ENCODE data around the gene SH3BP1.
A peak's percentile ranks its signal among the peaks of the same experiment; 100 is the strongest.

Gene SH3BP1

DNA sequence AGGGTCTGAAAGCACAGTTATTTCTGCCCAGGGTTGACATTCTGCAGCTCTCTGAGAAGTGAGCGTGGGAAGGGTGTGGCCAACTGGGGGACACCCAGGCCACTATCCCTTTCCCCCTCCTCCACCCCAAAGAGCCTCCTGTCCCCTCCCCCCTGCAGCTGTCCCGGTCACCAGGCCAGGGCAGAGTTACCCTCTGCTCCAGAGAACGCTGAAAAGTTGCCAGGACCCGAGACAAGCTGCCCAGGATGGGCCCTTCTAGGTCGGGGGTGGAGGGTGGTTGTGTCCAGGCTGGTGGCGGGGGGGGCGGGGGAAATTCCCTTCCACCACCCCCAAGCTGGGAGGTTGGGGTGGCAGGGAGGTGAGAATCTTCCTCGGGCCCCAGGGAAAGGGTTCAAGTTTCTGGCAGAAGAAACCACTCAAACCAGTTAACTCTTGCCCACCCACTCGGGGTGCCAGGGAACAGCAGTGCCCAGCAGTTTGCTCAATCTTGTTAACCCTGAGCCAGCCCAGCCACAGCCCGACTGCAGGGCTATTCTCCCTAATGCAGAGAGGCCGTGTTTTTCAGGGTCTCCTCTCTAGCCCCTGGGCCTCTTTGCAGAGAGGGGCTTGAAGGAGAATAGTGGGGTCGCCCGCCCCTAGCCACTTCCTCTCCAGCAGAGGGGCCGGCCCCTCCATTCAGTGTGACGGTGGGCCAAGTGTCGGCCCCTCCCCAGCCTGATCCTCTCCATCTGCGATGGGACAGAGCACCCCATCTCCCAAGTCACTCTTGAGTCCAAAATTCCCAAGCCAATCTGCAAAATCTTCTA is 36.7 kb downstream of the SH3BP1 start:
- no peaks in the 10 kb centered on the region for H3K27me3 ChIP-seq (ENCODE audit: control insufficient read depth in 5 of 5, insufficient read depth in 4 of 5, low read length in 5 of 5)
- H3K9me3 ChIP-seq (ENCODE audit: control insufficient read depth in 5 of 5, low read length in 5 of 5), result no peaks in the 10 kb centered on the region
- peak overlapping the region; percentile 100 for H3K27ac ChIP-seq (ENCODE audit: low read depth, low read length)
- peak overlapping the region; percentile 92 to 99 (median 97) for H3K9ac ChIP-seq (ENCODE audit: low read length in 5 of 5)
- peaks cover 0 to 19% (median 18%) of the 10 kb centered on the region in 5 donors for H3K36me3 ChIP-seq (ENCODE audit: control insufficient read depth in 5 of 5, insufficient read depth in 5 of 5, low read length in 5 of 5)
- peak overlapping the region; percentile 84 to 98 (median 91) for H3K4me3 ChIP-seq (ENCODE audit: low read depth in 1 of 5, low read length in 5 of 5)
- peaks cover 11 to 47% (median 44%) of the 10 kb centered on the region in 5 donors for H3K4me1 ChIP-seq (ENCODE audit: control insufficient read depth in 5 of 5, insufficient read depth in 5 of 5, low read length in 5 of 5)

GRCh38 chr22:37676736-37677492 is 37.4 kb downstream of the SH3BP1 start:
- Histone ChIP-seq H3K4me3 (ENCODE audit: low read depth in 1 of 5, low read length in 5 of 5) (peak overlapping the region; percentile 84 to 98 (median 91)), H3K27me3 (ENCODE audit: control insufficient read depth in 5 of 5, insufficient read depth in 4 of 5, low read length in 5 of 5) (no peaks in the 10 kb centered on the region), H3K9ac (ENCODE audit: low read length in 5 of 5) (peak overlapping the region; percentile 92 to 99 (median 97)), H3K4me1 (ENCODE audit: control insufficient read depth in 5 of 5, insufficient read depth in 5 of 5, low read length in 5 of 5) (peaks cover 15 to 55% (median 52%) of the 10 kb centered on the region in 5 donors), H3K27ac (ENCODE audit: low read depth, low read length) (peak overlapping the region; percentile 100), H3K9me3 (ENCODE audit: control insufficient read depth in 5 of 5, low read length in 5 of 5) (no peaks in the 10 kb centered on the region), H3K36me3 (ENCODE audit: control insufficient read depth in 5 of 5, insufficient read depth in 5 of 5, low read length in 5 of 5) (peaks cover 0 to 19% (median 18%) of the 10 kb centered on the region in 5 donors)

DNA sequence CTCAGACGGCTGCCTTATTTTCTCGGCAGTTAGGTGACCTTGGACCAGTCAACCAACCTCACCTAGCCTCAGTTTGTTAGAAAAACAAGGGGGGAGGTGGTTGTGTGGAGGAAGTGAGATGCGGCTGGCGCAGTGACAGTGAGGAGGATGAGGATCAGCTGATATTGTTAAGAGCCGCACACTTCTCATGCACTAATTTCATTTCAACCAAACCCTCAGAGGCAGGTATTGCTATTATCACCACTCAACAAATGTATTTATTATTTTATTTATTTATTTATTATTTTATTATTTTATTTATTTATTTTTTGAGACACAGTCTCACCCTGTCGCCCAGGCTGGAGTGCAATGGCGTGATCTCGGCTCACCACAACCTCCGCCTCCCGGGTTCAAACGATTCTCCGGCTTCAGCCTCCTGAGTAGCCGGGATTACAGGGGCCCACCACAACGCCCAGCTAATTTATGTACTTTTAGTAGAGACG is 38.1 kb downstream of the SH3BP1 start:
- H3K4me3 ChIP-seq (ENCODE audit: low read depth in 1 of 5, low read length in 5 of 5), result peak overlapping the region; percentile 84 to 92 (median 87)
- peaks cover 0 to 19% (median 18%) of the 10 kb centered on the region in 5 donors for H3K36me3 ChIP-seq (ENCODE audit: control insufficient read depth in 5 of 5, insufficient read depth in 5 of 5, low read length in 5 of 5)
- no peaks in the 10 kb centered on the region for H3K9me3 ChIP-seq (ENCODE audit: control insufficient read depth in 5 of 5, low read length in 5 of 5)
- no peaks in the 10 kb centered on the region for H3K27me3 ChIP-seq (ENCODE audit: control insufficient read depth in 5 of 5, insufficient read depth in 4 of 5, low read length in 5 of 5)
- peak overlapping the region; percentile 100 for H3K27ac ChIP-seq (ENCODE audit: low read depth, low read length)
- H3K4me1 ChIP-seq (ENCODE audit: control insufficient read depth in 5 of 5, insufficient read depth in 5 of 5, low read length in 5 of 5), result peaks cover 15 to 55% (median 52%) of the 10 kb centered on the region in 5 donors
- H3K9ac ChIP-seq (ENCODE audit: low read length in 5 of 5), result peak overlapping the region in 4 of 5 donors; percentile 35 to 99 (median 98)

DNA sequence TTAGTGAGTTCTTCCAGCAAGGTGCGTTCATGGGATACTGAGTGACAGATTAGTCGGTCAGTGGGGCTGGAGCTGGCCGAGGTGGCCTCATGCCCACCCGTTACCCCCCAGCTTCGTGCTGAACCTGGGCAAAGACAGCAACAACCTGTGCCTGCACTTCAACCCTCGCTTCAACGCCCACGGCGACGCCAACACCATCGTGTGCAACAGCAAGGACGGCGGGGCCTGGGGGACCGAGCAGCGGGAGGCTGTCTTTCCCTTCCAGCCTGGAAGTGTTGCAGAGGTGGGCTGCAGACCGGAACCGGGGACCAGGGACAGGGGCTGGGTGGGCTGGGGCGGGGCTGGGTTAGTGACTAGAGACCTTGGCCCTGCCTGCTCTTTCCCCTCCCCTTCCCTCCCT is 38.9 kb downstream of the SH3BP1 start:
- H3K4me1 ChIP-seq (ENCODE audit: control insufficient read depth in 5 of 5, insufficient read depth in 5 of 5, low read length in 5 of 5), result peaks cover 15 to 55% (median 52%) of the 10 kb centered on the region in 5 donors
- peak overlapping the region in 3 of 5 donors; percentile 42 to 52 (median 49) for H3K4me3 ChIP-seq (ENCODE audit: low read depth in 1 of 5, low read length in 5 of 5)
- no peaks in the 10 kb centered on the region for H3K9me3 ChIP-seq (ENCODE audit: control insufficient read depth in 5 of 5, low read length in 5 of 5)
- peaks cover 0 to 19% (median 18%) of the 10 kb centered on the region in 5 donors for H3K36me3 ChIP-seq (ENCODE audit: control insufficient read depth in 5 of 5, insufficient read depth in 5 of 5, low read length in 5 of 5)
- peak overlapping the region; percentile 100 for H3K27ac ChIP-seq (ENCODE audit: low read depth, low read length)
- H3K9ac ChIP-seq (ENCODE audit: low read length in 5 of 5), result peak overlapping the region in 3 of 5 donors; percentile 21 to 68 (median 29)
- no peaks in the 10 kb centered on the region for H3K27me3 ChIP-seq (ENCODE audit: control insufficient read depth in 5 of 5, insufficient read depth in 4 of 5, low read length in 5 of 5)

GRCh38 chr22:37679670-37680069 is 40.2 kb downstream of the SH3BP1 start:
- Histone ChIP-seq H3K9ac (ENCODE audit: low read length in 5 of 5) (no peak overlapping the region), H3K36me3 (ENCODE audit: control insufficient read depth in 5 of 5, insufficient read depth in 5 of 5, low read length in 5 of 5) (peaks cover 0 to 19% (median 18%) of the 10 kb centered on the region in 5 donors), H3K4me1 (ENCODE audit: control insufficient read depth in 5 of 5, insufficient read depth in 5 of 5, low read length in 5 of 5) (peaks cover 15 to 45% (median 43%) of the 10 kb centered on the region in 5 donors), H3K27me3 (ENCODE audit: control insufficient read depth in 5 of 5, insufficient read depth in 4 of 5, low read length in 5 of 5) (no peaks in the 10 kb centered on the region), H3K27ac (ENCODE audit: low read depth, low read length) (peak overlapping the region; percentile 37), H3K4me3 (ENCODE audit: low read depth in 1 of 5, low read length in 5 of 5) (no peak overlapping the region), H3K9me3 (ENCODE audit: control insufficient read depth in 5 of 5, low read length in 5 of 5) (no peaks in the 10 kb centered on the region)

DNA sequence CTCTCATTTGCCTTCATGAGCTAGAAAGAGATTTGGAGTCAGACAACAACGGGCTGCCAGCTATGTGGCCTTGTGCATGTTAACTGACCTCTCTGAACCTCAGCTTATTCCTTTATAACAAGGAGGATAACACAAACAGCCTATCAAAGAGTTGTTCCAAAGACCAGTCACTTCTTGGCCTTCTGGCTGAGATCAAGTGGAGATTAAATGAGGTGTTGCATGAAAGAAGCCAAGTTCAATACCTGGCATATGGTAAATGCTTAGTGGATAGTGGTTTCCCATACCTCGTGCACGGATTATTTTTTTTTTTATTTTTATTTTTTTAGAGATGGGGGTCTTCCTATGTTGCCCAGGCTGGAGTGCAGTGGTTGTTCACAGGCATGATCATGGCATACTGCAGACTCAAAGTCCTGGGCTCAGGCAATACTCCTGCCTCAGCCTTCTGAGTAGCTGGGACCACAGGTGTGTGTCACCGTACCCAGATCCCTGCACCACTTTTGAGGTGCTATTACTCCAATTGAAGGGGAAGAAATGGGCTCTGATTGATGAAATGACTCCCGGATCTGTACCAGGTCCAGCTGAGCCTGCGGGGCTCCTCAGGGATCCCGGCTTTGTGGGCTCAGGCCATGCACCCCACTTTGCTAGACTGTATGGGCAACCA is 40.9 kb downstream of the SH3BP1 start:
- Histone ChIP-seq H3K4me1 (ENCODE audit: control insufficient read depth in 5 of 5, insufficient read depth in 5 of 5, low read length in 5 of 5) (peaks cover 15 to 39% (median 37%) of the 10 kb centered on the region in 5 donors), H3K9me3 (ENCODE audit: control insufficient read depth in 5 of 5, low read length in 5 of 5) (no peaks in the 10 kb centered on the region), H3K27ac (ENCODE audit: low read depth, low read length) (peak overlapping the region; percentile 37), H3K36me3 (ENCODE audit: control insufficient read depth in 5 of 5, insufficient read depth in 5 of 5, low read length in 5 of 5) (peaks cover 0 to 19% (median 18%) of the 10 kb centered on the region in 5 donors), H3K9ac (ENCODE audit: low read length in 5 of 5) (no peak overlapping the region), H3K27me3 (ENCODE audit: control insufficient read depth in 5 of 5, insufficient read depth in 4 of 5, low read length in 5 of 5) (no peaks in the 10 kb centered on the region), H3K4me3 (ENCODE audit: low read depth in 1 of 5, low read length in 5 of 5) (no peak overlapping the region)

- Histone ChIP-seq H3K4me1 (ENCODE audit: control insufficient read depth in 5 of 5, insufficient read depth in 5 of 5, low read length in 5 of 5) (peaks cover 12 to 39% (median 37%) of the 10 kb centered on the region in 5 donors), H3K36me3 (ENCODE audit: control insufficient read depth in 5 of 5, insufficient read depth in 5 of 5, low read length in 5 of 5) (peaks cover 0 to 19% (median 18%) of the 10 kb centered on the region in 5 donors), H3K9me3 (ENCODE audit: control insufficient read depth in 5 of 5, low read length in 5 of 5) (no peaks in the 10 kb centered on the region), H3K27ac (ENCODE audit: low read depth, low read length) (peak overlapping the region; percentile 23), H3K27me3 (ENCODE audit: control insufficient read depth in 5 of 5, insufficient read depth in 4 of 5, low read length in 5 of 5) (no peaks in the 10 kb centered on the region), H3K4me3 (ENCODE audit: low read depth in 1 of 5, low read length in 5 of 5) (no peak overlapping the region), H3K9ac (ENCODE audit: low read length in 5 of 5) (no peak overlapping the region)
These were observed 41.5 kb downstream of the SH3BP1 start for GRCh38 chr22:37681001-37681424.

DNA sequence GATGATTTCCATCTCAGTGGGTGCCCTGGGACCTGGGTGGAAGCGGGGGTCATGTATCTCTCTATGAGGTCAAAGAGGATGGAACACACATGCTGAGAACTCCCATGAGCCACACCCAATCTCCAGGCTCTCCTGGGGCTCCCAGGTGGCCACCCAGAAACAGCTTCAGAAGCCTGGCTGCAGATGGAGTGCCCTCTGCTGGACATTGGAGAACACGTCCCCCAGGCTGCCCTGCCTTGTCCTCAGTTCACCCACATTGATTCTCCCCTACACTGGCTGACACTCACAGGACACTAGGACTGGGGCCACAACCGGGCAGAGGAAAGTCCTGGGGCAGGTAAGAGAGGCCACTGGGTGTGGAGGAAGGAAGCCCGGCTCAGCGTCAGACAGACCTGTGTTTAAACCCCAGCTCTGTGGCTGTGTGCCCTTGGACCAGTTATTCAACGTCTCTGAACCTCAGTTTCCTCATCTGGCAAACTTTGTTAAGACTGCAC is 42.1 kb downstream of the SH3BP1 start:
- Histone ChIP-seq H3K4me3 (ENCODE audit: low read depth in 1 of 5, low read length in 5 of 5) (no peak overlapping the region), H3K9ac (ENCODE audit: low read length in 5 of 5) (peak overlapping the region in 1 of 5 donors; percentile 14), H3K27me3 (ENCODE audit: control insufficient read depth in 5 of 5, insufficient read depth in 4 of 5, low read length in 5 of 5) (no peaks in the 10 kb centered on the region), H3K36me3 (ENCODE audit: control insufficient read depth in 5 of 5, insufficient read depth in 5 of 5, low read length in 5 of 5) (peaks cover 0 to 19% (median 18%) of the 10 kb centered on the region in 5 donors), H3K27ac (ENCODE audit: low read depth, low read length) (no peak overlapping the region), H3K9me3 (ENCODE audit: control insufficient read depth in 5 of 5, low read length in 5 of 5) (no peaks in the 10 kb centered on the region), H3K4me1 (ENCODE audit: control insufficient read depth in 5 of 5, insufficient read depth in 5 of 5, low read length in 5 of 5) (peaks cover 10 to 37% (median 35%) of the 10 kb centered on the region in 5 donors)

GRCh38 chr22:37684803-37685615 is 45.5 kb downstream of the SH3BP1 start:
- Histone ChIP-seq H3K36me3 (ENCODE audit: control insufficient read depth in 5 of 5, insufficient read depth in 5 of 5, low read length in 5 of 5) (peaks cover 0 to 20% (median 16%) of the 10 kb centered on the region in 5 donors), H3K4me3 (ENCODE audit: low read depth in 1 of 5, low read length in 5 of 5) (no peak overlapping the region), H3K27me3 (ENCODE audit: control insufficient read depth in 5 of 5, insufficient read depth in 4 of 5, low read length in 5 of 5) (no peaks in the 10 kb centered on the region), H3K9ac (ENCODE audit: low read length in 5 of 5) (no peak overlapping the region), H3K9me3 (ENCODE audit: control insufficient read depth in 5 of 5, low read length in 5 of 5) (no peaks in the 10 kb centered on the region), H3K27ac (ENCODE audit: low read depth, low read length) (no peak overlapping the region), H3K4me1 (ENCODE audit: control insufficient read depth in 5 of 5, insufficient read depth in 5 of 5, low read length in 5 of 5) (peaks cover 9 to 37% (median 29%) of the 10 kb centered on the region in 5 donors)

Measured in subcutaneous abdominal adipose tissue (tissue), 5 donors.